Middle frontal gyrus (tissue), 1 donor: ENCODE data around the gene PARP2.

Experiments used
- DNase-seq: peaks from one replicate; pipeline ENCODE4 v3.0.0-alpha.2; 2015; ENCODE audit warnings: low spot score; ENCODE audit errors: extremely low spot score

Gene PARP2

GRCh38 chr14:20397511-20397910 is 54.1 kb downstream of the PARP2 start:
- no peak for DNase-seq

DNA sequence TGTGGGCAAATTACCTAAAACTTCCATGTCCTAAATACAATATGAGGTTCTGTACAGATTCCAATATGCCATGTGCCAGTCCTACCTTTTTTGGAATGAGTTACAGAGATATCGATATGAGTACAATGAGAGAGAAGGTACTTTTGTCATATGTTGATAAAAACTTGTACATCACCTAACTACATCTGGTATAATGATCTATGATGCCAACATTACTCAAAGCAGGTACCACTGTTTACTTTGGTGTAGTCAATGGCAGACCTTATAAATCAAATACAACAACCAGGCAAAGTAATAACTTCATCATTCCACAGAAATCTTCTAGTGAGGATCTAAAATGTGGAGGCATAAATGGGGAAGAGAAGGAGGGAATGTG is 57.1 kb downstream of the PARP2 start:
- DNase-seq: no peak

GRCh38 chr14:20400965-20401593 is 57.6 kb downstream of the PARP2 start:
- DNase-seq: no peak

DNA sequence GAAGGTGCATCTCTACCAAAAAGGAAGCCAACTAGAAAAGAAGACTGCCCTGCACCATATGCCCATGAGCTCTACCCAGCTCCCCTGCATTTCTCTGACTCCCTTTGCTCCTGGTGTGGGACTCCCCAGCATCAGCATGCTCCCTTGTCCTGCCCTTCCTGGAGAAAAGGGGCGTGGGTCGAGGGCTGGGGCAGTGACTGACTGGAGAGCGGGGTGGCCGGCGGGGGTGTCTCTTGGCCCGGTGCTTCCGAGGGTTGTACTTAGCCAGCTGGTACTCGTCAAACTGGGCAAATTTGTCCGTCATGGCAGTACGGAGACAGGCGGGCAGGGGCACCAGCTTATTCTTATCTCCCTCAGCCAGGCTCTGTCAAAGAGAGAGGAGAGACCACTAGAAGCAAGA is 60.1 kb downstream of the PARP2 start:
- no peak for DNase-seq
